Neural cell (in vitro differentiated cells): ENCODE results near the gene TTC23.

Source experiments
- CTCF ChIP-seq: fragments of 450-650 bp; IDR thresholded peaks from 2 replicates; pipeline ENCODE4 v1.5.1; 2014; ENCODE audit warnings: antibody characterized with exemption, mild to moderate bottlenecking, moderate library complexity; ENCODE audit not compliant: poor library complexity, severe bottlenecking
- MXI1 ChIP-seq: fragments of 450-650 bp; conservative IDR thresholded peaks from 2 replicates; pipeline ENCODE4 v1.6.1; 2014; ENCODE audit warnings: antibody characterized with exemption, mild to moderate bottlenecking; ENCODE audit not compliant: poor library complexity, severe bottlenecking
- POLR2AphosphoS5 ChIP-seq: IDR thresholded peaks from 2 replicates; pipeline ENCODE4 v1.6.1; 2012
- SMC3 ChIP-seq: fragments of 450-650 bp; conservative IDR thresholded peaks from 2 replicates; pipeline ENCODE4 v1.6.1; 2014; ENCODE audit warnings: antibody characterized with exemption, mild to moderate bottlenecking, moderate library complexity; ENCODE audit not compliant: poor library complexity
- TAF1 ChIP-seq: IDR thresholded peaks from 2 replicates; pipeline ENCODE4 v1.6.1; 2012; ENCODE audit warnings: low read depth

DNA sequence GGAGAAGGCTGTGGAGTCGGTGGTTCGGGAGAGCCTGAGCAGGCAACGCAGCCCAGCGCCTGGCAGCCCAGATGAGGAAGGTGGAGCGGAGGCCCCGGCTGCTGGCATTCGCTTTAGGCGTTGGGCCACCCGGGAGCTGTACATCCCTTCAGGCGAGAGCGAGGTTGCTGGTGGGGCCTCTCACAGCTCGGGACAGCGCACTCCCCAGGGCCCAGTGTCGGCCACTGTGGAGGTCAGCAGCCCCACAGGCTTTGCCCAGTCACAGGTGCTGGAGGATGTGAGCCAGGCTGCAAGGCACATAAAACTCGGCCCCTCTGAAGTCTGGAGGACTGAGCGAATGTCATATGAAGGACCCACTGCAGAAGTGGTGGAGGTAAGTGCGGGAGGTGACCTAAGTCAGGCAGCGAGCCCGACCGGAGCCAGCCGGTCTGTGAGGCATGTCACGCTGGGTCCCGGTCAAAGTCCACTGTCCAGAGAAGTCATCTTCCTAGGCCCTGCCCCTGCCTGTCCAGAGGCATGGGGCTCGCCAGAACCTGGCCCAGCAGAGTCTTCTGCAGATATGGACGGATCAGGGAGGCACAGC is 117.8 kb downstream of the TTC23 start:
- TF ChIP-seq CTCF (no peak), SMC3 (no peak), MXI1 (no peak), TAF1 (no peak), POLR2AphosphoS5 (no peak)
